ENCODE results near the gene CBS.

DNA sequence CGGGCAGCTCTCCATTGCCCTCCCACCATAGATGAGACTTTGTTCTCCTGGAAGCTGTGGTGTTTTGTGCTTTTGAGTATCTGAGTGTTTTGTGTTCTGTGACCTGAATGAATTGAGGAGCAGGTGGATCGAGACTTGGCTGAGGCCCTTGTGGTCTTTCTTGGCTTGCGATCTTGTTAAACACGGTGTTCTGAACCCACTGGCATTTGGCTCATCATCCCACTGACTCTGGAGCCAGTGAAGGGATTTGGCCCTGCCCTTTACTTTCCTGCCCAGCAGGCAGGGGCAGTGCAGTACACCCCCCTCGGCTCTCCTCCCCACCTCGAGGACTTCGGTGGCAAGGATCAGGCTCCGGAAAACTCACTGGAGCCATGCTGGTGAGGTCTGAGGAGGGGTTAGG lies 70.7 kb downstream of the CBS start:
- TF ChIP-seq, protein P1, sequence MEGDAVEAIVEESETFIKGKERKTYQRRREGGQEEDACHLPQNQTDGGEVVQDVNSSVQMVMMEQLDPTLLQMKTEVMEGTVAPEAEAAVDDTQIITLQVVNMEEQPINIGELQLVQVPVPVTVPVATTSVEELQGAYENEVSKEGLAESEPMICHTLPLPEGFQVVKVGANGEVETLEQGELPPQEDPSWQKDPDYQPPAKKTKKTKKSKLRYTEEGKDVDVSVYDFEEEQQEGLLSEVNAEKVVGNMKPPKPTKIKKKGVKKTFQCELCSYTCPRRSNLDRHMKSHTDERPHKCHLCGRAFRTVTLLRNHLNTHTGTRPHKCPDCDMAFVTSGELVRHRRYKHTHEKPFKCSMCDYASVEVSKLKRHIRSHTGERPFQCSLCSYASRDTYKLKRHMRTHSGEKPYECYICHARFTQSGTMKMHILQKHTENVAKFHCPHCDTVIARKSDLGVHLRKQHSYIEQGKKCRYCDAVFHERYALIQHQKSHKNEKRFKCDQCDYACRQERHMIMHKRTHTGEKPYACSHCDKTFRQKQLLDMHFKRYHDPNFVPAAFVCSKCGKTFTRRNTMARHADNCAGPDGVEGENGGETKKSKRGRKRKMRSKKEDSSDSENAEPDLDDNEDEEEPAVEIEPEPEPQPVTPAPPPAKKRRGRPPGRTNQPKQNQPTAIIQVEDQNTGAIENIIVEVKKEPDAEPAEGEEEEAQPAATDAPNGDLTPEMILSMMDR (IDR thresholded peaks at IDR 0.05): no peak
- no peak for TF ChIP-seq POLR2A (IDR thresholded peaks at IDR 0.05)

Measured in lower leg skin (tissue), 3 donors.